GM12878 (cell line): ENCODE data around the gene SPATA2. TPM values are rescaled to one million over a fixed set of nuclear protein-coding genes. Genes with fewer than 3 reads are reported as not detected.

Experiments
- ATAC-seq: fragments of 200-7000 bp; cut with Tn5 transposase; 3 replicates; pipeline ENCODE4 v1.9.1; 2020; ENCODE audit warnings: mild to moderate bottlenecking, moderate library complexity
- BruUV-seq: library from RNA; stranded (reverse); fragments of 400-500 nt; replicated peaks from 2 replicates; lab custom pipeline; 2021; lab: Mats Ljungman, UMichigan
- CTCF ChIA-PET: fragments of 300-600 bp; sonication (Branson Sonifier 250); formaldehyde crosslinking; extraction: SDS; loops from one replicate; lab custom pipeline; 2021; ENCODE audit warnings: inconsistent platforms; lab: Yijun Ruan, JAX
- POLR2A ChIA-PET: fragments of 350-600 bp; formaldehyde crosslinking; extraction: SDS; loops from one replicate; lab custom pipeline; 2021; ENCODE audit warnings: inconsistent platforms; lab: Charles Lee
- RAD21 ChIA-PET: fragments of 300-600 bp; sonication (Branson Sonifier 250); formaldehyde crosslinking; loops from one replicate; lab custom pipeline; 2023; ENCODE audit warnings: antibody characterized with exemption; ENCODE audit not compliant: unreplicated experiment; lab: Charles Lee
- SMC1A ChIA-PET: fragments of 300-600 bp; sonication (Branson Sonifier 250); formaldehyde crosslinking; loops from one replicate; lab custom pipeline; 2023; ENCODE audit not compliant: unreplicated experiment, uncharacterized antibody; lab: Charles Lee
- DNase-seq: peaks from one replicate; pipeline ENCODE4 v3.0.0-alpha.2; 2011; ENCODE audit warnings: low read depth, low spot score
- FAIRE-seq: peaks from 3 replicates; lab custom pipeline; 2011; peaks lifted over from hg19 to GRCh38; lab: Jason Lieb, UNC
- H2AFZ ChIP-seq: 2 replicates; pipeline ENCODE4 v1.6.0; 2011; ENCODE audit warnings: low read depth, low read length, control low read depth; ENCODE audit not compliant: control insufficient read depth
- H3K27ac ChIP-seq: 2 replicates; pipeline ENCODE4 v1.5.1; 2011; ENCODE audit warnings: control low read depth; ENCODE audit not compliant: control insufficient read depth, insufficient read depth
- H3K27me3 ChIP-seq, 2 experiments: replicated peaks in 1 of 2; 2 replicates each; pipeline versions ENCODE4 v1.6.0 to v1.6.1; 2011; ENCODE audit warnings: low read length in 1 of 2; ENCODE audit not compliant: control insufficient read depth in 2 of 2, insufficient read depth in 2 of 2
- H3K36me3 ChIP-seq, 2 experiments: 2 replicates each; pipeline ENCODE4 v1.5.1; 2011; ENCODE audit warnings: low read length in 1 of 2; ENCODE audit not compliant: control insufficient read depth in 2 of 2, insufficient read depth in 2 of 2
- H3K4me1 ChIP-seq: 2 replicates; pipeline ENCODE4 v1.6.1; 2011; ENCODE audit warnings: mild to moderate bottlenecking, low read length, moderate library complexity, mixed read lengths; ENCODE audit not compliant: control insufficient read depth, insufficient read depth
- H3K4me2 ChIP-seq: 2 replicates; pipeline ENCODE4 v1.6.0; 2011; ENCODE audit warnings: control low read depth; ENCODE audit not compliant: control insufficient read depth, insufficient read depth
- H3K4me3 ChIP-seq: fragments of 200-600 bp; sonication (generic); 2 replicates; pipeline ENCODE4 v1.5.1; 2016
- H3K79me2 ChIP-seq: 2 replicates; pipeline ENCODE4 v1.6.0; 2011; ENCODE audit warnings: low read length; ENCODE audit not compliant: control insufficient read depth, insufficient read depth
- H3K9ac ChIP-seq: 2 replicates; pipeline ENCODE4 v1.8.0; 2011; ENCODE audit warnings: low read length, control low read depth, mixed read lengths; ENCODE audit not compliant: control insufficient read depth, insufficient read depth
- H3K9me3 ChIP-seq: replicated peaks from 3 replicates; pipeline ENCODE4 v1.5.1; 2011; ENCODE audit warnings: mild to moderate bottlenecking, low read length; ENCODE audit not compliant: control insufficient read depth, insufficient read depth
- H4K20me1 ChIP-seq: 2 replicates; pipeline ENCODE4 v1.6.0; 2011; ENCODE audit not compliant: control insufficient read depth, insufficient read depth
- CTCF ChIP-seq, 3 experiments: IDR thresholded peaks in 2 of 3; conservative IDR thresholded peaks in 1 of 3; 2 replicates each; pipeline ENCODE4 v1.5.1; 2011; ENCODE audit warnings: low read depth in 3 of 3, low read length in 3 of 3, mild to moderate bottlenecking in 3 of 3, control low read depth in 2 of 3, moderate library complexity in 2 of 3, inconsistent platforms in 1 of 3, mixed read lengths in 1 of 3; ENCODE audit not compliant: control insufficient read depth in 2 of 3, insufficient read depth in 1 of 3; ENCODE audit errors: extremely low read depth in 1 of 3
- E2F4 ChIP-seq: IDR thresholded peaks from 2 replicates; pipeline ENCODE4 v1.6.1; 2012; ENCODE audit warnings: low read depth, low read length, improper control_type of control experiment
- HDAC6 ChIP-seq: fragments of 200-600 bp; sonication (generic); IDR thresholded peaks from one replicate; pipeline ENCODE4 v1.8.0; 2017; ENCODE audit warnings: antibody characterized with exemption; ENCODE audit not compliant: unreplicated experiment
- IRF4 ChIP-seq: IDR thresholded peaks from 2 replicates; pipeline ENCODE4 v1.6.1; 2011; ENCODE audit warnings: low read depth, low read length
- MLLT1 ChIP-seq: fragments of 450-650 bp; IDR thresholded peaks from 2 replicates; pipeline ENCODE4 v1.6.1; 2016; ENCODE audit warnings: mild to moderate bottlenecking
- MTA2 ChIP-seq: fragments of 450-650 bp; IDR thresholded peaks from 2 replicates; pipeline ENCODE4 v1.6.1; 2016; ENCODE audit warnings: low read depth, mild to moderate bottlenecking, moderate library complexity
- PRDM15 ChIP-seq: fragments of 450-650 bp; formaldehyde crosslinking; IDR thresholded peaks from 2 replicates; pipeline ENCODE4 v1.4.0; 2020; ENCODE audit warnings: mild to moderate bottlenecking, moderate library complexity
- TCF3 ChIP-seq: IDR thresholded peaks from 2 replicates; pipeline ENCODE4 v1.6.1; 2012; ENCODE audit warnings: low read depth, mild to moderate bottlenecking, low read length, borderline replicate concordance; ENCODE audit not compliant: insufficient read depth
- USF1 ChIP-seq: IDR thresholded peaks from 2 replicates; pipeline ENCODE4 v1.6.1; 2011; ENCODE audit warnings: borderline replicate concordance, low read depth, mild to moderate bottlenecking, moderate library complexity, mixed read lengths, low read length; ENCODE audit not compliant: insufficient read depth; ENCODE audit errors: extremely low read length
- ZBTB33 ChIP-seq: fragments of 450-650 bp; IDR thresholded peaks from 2 replicates; pipeline ENCODE4 v1.6.1; 2017; ENCODE audit warnings: mild to moderate bottlenecking
- ZZZ3 ChIP-seq: IDR thresholded peaks from 2 replicates; pipeline ENCODE4 v1.6.1; 2011; ENCODE audit warnings: low read depth; ENCODE audit not compliant: control insufficient read depth, insufficient read length
- WGBS: methylation state at CpG from one replicate; pipeline ENCODE4 v1.1.6; 2016; ENCODE audit warnings: low lambda C conversion rate; ENCODE audit not compliant: insufficient replicate concordance, insufficient coverage; ENCODE audit errors: missing lambda C conversion rate; 5-methylcytosine and 5-hydroxymethylcytosine counted together
- in situ Hi-C: fragments of 300-500 bp; cut with MboI; formaldehyde crosslinking; loops from 9 replicates; pipeline ENCODE4 v1.14.3; 2018; ENCODE audit warnings: mixed read lengths
- intact Hi-C: fragments of 100-400 bp; cut with micrococcal nuclease; formaldehyde crosslinking; loops from one replicate; pipeline ENCODE4 v1.14.2; 2022; ENCODE audit not compliant: unreplicated experiment
- polyA plus RNA-seq, 11 experiments: library from polyadenylated mRNA; depleted of rRNA in 4 of 11; unstranded in 6 of 11; stranded (reverse) in 5 of 11; fragments of >200 nt; fragmentation: Nextera tagmentation in 4 of 11; fragmentation: Illumina TruSeq in 1 of 11; extraction: Ambion mirVana in 4 of 11; extraction: Trizol in 1 of 11; gene quantifications; 1 replicate in 1 of 11; 2 replicates in 10 of 11; pipeline versions ENCODE4 v1.2.1 to v1.2.3, GENCODE V29; 2011 to 2016; ENCODE audit warnings: inconsistent platforms in 2 of 11, missing spikeins in 2 of 11, low read depth in 1 of 11
- total RNA-seq, 4 experiments: library from RNA; depleted of rRNA in 3 of 4; stranded (reverse); fragments of >200 nt in 3 of 4; fragmentation: Illumina TruSeq in 1 of 4; extraction: Trizol in 1 of 4; gene quantifications; 2 replicates each; pipeline versions ENCODE4 v1.2.1 to v1.2.3, GENCODE V29; 2013 to 2021

SPATA2 gene
- total and polyA plus RNA-seq, 10 of the 15 experiments (the other 5 are each of a cell fraction or from before 2014, with no cell fraction given): 0.93 to 11.7 (median 5.6) TPM

GRCh38 chr20:49929142-49929494 lies 13.8 kb upstream of the SPATA2 start:
- RAD21 ChIA-PET: no interaction called here
- 1% methylated on average over 4 of the region's 4 CpGs for whole genome bisulfite sequencing
- Histone ChIP-seq H3K27me3 (no peaks in the 10 kb centered on the region), H3K36me3 (no peaks in the 10 kb centered on the region), H3K4me3 (no peak overlapping the region), H3K4me2 (no peak overlapping the region), H3K27ac (no peak overlapping the region), H2AFZ (no peak overlapping the region), H3K9ac (no peak overlapping the region), H3K9me3 (no peaks in the 10 kb centered on the region), H3K79me2 (no peaks in the 10 kb centered on the region), H3K4me1 (no peaks in the 10 kb centered on the region), H4K20me1 (no peaks in the 10 kb centered on the region)
- CTCF ChIA-PET: interaction anchor here (0.8 to 3.9 kb wide), 5 partner anchors 9 to 388 kb away, joined by 3 to 18 read pairs (median 4); no protein-coding TSS in a partner anchor
- DNase-seq (no peak), ATAC-seq (no peak), FAIRE-seq (no peak)
- TF ChIP-seq IRF4 (no peak), E2F4 (no peak), ZZZ3 (no peak), TCF3 (no peak), ZBTB33 (no peak), PRDM15 (no peak), HDAC6 (no peak), USF1 (no peak), MTA2 (no peak), CTCF (IDR thresholded peaks at IDR 0.05 in 2 of 3, conservative IDR thresholded peaks at IDR 0.05 in 1 of 3; ENCODE audit: control insufficient read depth in 2 of 3, extremely low read depth in 1 of 3, insufficient read depth in 1 of 3, low read depth in 3 of 3, low read length in 3 of 3) (no peak), MLLT1 (no peak)
- SMC1A ChIA-PET: interaction anchor here (1.4 kb wide), 1 partner anchor 13 kb away, joined by 4 read pairs; no protein-coding TSS in a partner anchor
- in situ Hi-C loops (loop anchor here (5.0 kb wide), 1 partner anchor 317 kb away; no protein-coding TSS in a partner anchor), intact Hi-C loops (loop anchor here (2.0 kb wide), 2 partner anchors 318 to 386 kb away; no protein-coding TSS in a partner anchor)
- POLR2A ChIA-PET: interaction anchor here (0.7 kb wide), 1 partner anchor 495 kb away, joined by 4 read pairs; no protein-coding TSS in a partner anchor
- no TSS peak for BruUV-seq
